GM06990 (cell line): ENCODE results near the gene TPCN2.

Experiments used
- DNase-seq: peaks from one replicate; pipeline ENCODE4 v3.0.0-alpha.2; 2011; ENCODE audit not compliant: insufficient read length; ENCODE audit errors: extremely low read depth
- H3K27me3 ChIP-seq: replicated peaks from 2 replicates; pipeline ENCODE4 v1.6.0; 2011; ENCODE audit warnings: low read length; ENCODE audit not compliant: control insufficient read depth, insufficient read depth
- H3K36me3 ChIP-seq: 2 replicates; pipeline ENCODE4 v1.5.1; 2011; ENCODE audit warnings: low read length; ENCODE audit not compliant: control insufficient read depth, insufficient read depth
- H3K4me3 ChIP-seq: replicated peaks from 2 replicates; pipeline ENCODE4 v1.5.1; 2011; ENCODE audit warnings: low read depth, mild to moderate bottlenecking, control low read depth, low read length
- TF ChIP-seq, protein P1 (sequence below): IDR thresholded peaks from 2 replicates; pipeline ENCODE4 v1.5.1; 2011; ENCODE audit warnings: low read length, control low read depth, mild to moderate bottlenecking, inconsistent platforms; ENCODE audit not compliant: insufficient read depth, poor library complexity, severe bottlenecking

The TPCN2 gene

DNA sequence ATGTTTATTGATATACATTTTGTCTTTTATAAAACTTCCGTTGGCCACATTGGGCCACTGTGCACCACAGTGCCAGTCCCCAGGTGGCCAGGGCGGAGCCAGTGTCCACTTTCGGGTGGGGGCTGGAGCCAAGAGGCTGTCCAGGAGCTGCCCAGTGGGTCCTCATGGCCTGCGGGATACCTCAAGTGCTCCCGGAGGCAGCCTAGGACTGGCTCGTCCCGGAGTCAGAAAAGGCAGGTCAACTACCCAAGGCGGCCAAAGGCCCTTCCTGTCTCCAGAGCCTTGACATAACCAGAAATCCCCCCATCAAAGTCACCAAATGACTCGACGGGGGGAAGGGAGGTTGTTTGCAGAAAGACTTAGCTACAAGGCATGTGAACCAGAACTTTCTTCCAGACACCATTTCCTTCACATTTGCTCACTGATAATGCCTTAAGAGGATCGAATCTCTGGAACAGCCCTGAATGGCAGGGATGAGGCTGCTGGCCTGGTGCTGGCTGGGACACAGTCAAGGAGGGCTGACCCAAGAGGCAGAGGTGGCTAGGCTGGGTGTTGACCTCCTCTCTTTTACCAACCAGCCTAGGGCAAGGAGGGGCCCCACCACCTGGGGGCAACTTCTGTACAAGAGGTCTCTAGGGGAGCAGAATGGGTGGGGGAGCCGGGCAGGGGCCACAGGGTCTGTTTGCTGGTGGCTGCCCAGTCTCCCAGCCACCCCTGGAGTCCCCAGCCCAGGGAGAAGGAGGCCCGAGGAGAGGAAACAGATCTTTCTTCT lies 44.1 kb upstream of the TPCN2 start:
- Histone ChIP-seq H3K36me3 (no peaks in the 10 kb centered on the region), H3K27me3 (peaks cover 2% of the 10 kb centered on the region; the same call in 1 of the 2 replicates), H3K4me3 (no peak overlapping the region)
- TF ChIP-seq, protein P1, sequence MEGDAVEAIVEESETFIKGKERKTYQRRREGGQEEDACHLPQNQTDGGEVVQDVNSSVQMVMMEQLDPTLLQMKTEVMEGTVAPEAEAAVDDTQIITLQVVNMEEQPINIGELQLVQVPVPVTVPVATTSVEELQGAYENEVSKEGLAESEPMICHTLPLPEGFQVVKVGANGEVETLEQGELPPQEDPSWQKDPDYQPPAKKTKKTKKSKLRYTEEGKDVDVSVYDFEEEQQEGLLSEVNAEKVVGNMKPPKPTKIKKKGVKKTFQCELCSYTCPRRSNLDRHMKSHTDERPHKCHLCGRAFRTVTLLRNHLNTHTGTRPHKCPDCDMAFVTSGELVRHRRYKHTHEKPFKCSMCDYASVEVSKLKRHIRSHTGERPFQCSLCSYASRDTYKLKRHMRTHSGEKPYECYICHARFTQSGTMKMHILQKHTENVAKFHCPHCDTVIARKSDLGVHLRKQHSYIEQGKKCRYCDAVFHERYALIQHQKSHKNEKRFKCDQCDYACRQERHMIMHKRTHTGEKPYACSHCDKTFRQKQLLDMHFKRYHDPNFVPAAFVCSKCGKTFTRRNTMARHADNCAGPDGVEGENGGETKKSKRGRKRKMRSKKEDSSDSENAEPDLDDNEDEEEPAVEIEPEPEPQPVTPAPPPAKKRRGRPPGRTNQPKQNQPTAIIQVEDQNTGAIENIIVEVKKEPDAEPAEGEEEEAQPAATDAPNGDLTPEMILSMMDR = no peak
- no peak for DNase-seq

DNA sequence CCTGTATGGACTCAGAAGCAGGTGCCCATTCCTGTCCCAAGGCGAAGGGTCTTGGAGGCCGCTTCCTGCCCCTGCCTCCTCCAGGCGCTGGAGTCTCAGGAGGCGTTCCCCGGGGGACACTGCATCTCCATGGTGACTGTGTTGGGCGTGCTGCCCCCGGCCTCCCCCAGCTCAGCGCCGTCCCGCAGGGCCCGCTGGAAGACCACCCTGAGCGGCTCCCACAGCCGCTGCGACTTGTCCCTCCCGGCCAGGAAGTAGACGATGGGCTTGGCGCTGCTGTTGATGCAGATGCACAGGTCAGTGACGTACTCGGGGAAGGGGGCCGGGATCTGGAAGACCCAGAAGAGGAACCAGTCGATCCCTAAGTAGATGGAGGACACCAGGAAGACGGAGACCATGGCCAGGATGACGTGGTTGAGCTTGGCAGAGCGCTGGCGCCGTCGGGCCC lies 43.5 kb upstream of the TPCN2 start:
- TF ChIP-seq, protein P1 = no peak
- H3K4me3 ChIP-seq = no peak overlapping the region

DNA sequence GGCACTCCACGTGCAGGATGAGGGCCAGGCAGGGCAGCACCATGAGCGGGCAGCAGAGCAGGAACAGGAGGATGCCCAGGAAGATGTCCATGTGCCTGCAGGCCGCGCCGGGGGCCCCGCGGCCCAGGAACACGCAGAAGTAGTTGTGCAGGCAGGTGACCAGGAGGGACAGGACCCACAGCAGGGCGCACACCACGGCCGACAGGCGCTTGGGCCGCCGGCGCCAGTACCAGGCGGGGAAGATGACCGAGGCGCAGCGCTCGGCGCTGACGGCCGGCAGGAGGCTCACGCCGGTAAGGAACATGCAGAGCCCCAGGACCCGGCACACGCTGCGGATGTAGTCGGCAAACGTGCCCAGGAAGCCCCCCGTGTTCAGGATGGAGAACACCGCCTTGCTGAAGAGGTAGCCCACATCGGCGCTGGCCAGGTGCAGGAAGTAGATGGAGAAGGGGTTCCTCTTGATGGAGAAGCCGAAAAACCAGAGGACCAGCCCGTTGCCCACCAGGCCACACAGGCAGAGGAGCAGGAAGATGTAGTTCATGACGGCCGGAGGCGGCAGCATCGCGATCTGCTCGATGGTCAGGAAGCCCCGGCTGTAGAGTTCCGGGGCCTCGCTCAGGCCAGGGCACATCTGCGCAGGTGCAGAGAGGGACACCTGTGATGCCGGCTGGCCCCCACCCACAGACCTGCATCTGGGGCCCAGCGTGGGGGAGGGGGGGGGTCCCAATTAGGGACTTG lies 42.9 kb upstream of the TPCN2 start:
- H3K36me3 ChIP-seq = no peaks in the 10 kb centered on the region
- DNase-seq = no peak
- H3K27me3 ChIP-seq = peaks cover 2% of the 10 kb centered on the region; the same call in 1 of the 2 replicates
- H3K4me3 ChIP-seq = no peak overlapping the region
- TF ChIP-seq, protein P1 = no peak

More for the DNA sequence above, 43.5 kb upstream of the TPCN2 start:
- Histone ChIP-seq H3K36me3 (no peaks in the 10 kb centered on the region), H3K27me3 (peaks cover 2% of the 10 kb centered on the region; the same call in 1 of the 2 replicates)
- no peak for DNase-seq

DNA sequence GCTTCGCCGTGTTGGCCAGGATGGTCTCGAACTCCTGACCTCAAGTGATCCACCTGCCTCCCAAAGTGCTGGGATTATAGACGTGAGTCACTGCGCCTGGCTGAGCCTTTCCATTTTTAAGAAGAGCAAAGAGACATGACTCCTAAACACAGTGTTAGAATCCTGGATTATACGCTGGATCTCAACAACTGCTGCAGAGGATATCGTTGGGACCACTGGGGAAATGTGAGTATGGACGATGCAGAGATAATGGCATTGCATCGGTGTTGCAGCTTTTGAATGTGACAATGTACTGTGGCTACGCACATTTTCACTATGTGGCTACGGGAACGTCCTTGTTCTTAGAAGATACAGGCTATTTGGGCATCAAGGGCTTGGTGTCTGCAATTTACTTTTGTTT lies 41.9 kb upstream of the TPCN2 start:
- DNase-seq = no peak
- peaks cover 2% of the 10 kb centered on the region; the same call in 1 of the 2 replicates for H3K27me3 ChIP-seq
- H3K36me3 ChIP-seq = no peaks in the 10 kb centered on the region
- TF ChIP-seq, protein P1 = no peak
- H3K4me3 ChIP-seq = no peak overlapping the region

DNA sequence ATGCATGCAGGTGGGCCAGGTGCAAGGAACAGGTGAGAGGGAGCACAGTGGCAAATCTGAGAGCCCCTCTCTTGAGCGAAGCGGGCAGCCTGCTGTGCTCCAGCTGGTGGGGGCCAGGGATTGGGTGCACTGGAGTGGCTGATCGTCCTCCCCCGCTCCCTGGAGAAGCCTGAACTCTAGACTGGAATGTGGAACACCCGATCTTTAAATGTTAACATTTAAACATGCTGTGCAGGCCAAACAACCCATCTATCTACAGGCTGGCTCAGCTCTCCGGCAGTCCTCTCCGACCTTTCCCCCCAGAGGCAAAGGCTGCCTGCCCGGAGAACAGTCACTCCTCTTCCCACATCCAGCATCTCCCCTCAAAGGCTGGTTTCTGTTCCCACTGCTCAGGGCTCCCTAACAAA lies 40.8 kb upstream of the TPCN2 start:
- Histone ChIP-seq H3K4me3 (no peak overlapping the region), H3K36me3 (no peaks in the 10 kb centered on the region), H3K27me3 (peaks cover 5% of the 10 kb centered on the region; the same call in 1 of the 2 replicates)
- TF ChIP-seq, protein P1 = no peak
- no peak for DNase-seq
